ENCODE data around the gene FAM83B. TPM values are rescaled to one million over a fixed set of nuclear protein-coding genes. Genes with fewer than 3 reads are reported as not detected.
"Not testable (repeated sequence)": the region's sequence is repeated elsewhere in the genome, so short reads cannot be mapped to it uniquely, and the experiment has no call there.

FAM83B gene
- total and polyA plus RNA-seq, 10 of the 15 experiments (the other 5 are each of a cell fraction or from before 2014, with no cell fraction given), result 0.05 TPM; not detected in 9

- Histone ChIP-seq H3K27ac (ENCODE audit: control insufficient read depth, insufficient read depth) (no peak overlapping the region), H3K36me3 (ENCODE audit: control insufficient read depth in 2 of 2, insufficient read depth in 2 of 2, low read length in 1 of 2) (no peaks in the 10 kb centered on the region), H3K4me2 (ENCODE audit: control insufficient read depth, insufficient read depth) (no peak overlapping the region), H3K9ac (ENCODE audit: control insufficient read depth, insufficient read depth, low read length) (no peak overlapping the region), H3K4me1 (ENCODE audit: control insufficient read depth, insufficient read depth, low read length) (no peaks in the 10 kb centered on the region), H3K27me3 (replicated peaks in 1 of 2; ENCODE audit: control insufficient read depth in 2 of 2, insufficient read depth in 2 of 2, low read length in 1 of 2) (no peaks in the 10 kb centered on the region), H4K20me1 (ENCODE audit: control insufficient read depth, insufficient read depth) (no peaks in the 10 kb centered on the region), H3K79me2 (ENCODE audit: control insufficient read depth, insufficient read depth, low read length) (no peaks in the 10 kb centered on the region), H3K4me3 (no peak overlapping the region), H3K9me3 (replicated peaks; ENCODE audit: control insufficient read depth, insufficient read depth, low read length) (no peaks in the 10 kb centered on the region), H2AFZ (ENCODE audit: control insufficient read depth, low read depth, low read length) (no peak overlapping the region)
- SMC1A ChIA-PET (ENCODE audit: uncharacterized antibody, unreplicated experiment), result no interaction called here
- POLR2A ChIA-PET, result interaction anchor here (0.7 kb wide), 1 partner anchor 708 kb away, joined by 5 read pairs; no protein-coding TSS in a partner anchor
- FAIRE-seq (no peak), ATAC-seq (no peak), DNase-seq (ENCODE audit: low read depth, low spot score) (no peak)
- RAD21 ChIA-PET (ENCODE audit: unreplicated experiment), result no interaction called here
- BruUV-seq (replicated peaks), result no TSS peak
- in situ Hi-C loops (cut with MboI), result no loop called here
- TF ChIP-seq SUZ12 (IDR thresholded peaks at IDR 0.05; ENCODE audit: unreplicated experiment) (no peak), CBFB (IDR thresholded peaks at IDR 0.05; ENCODE audit: low read depth) (no peak), ELK1 (IDR thresholded peaks at IDR 0.05; ENCODE audit: low read depth, low read length) (no peak), MEF2A (IDR thresholded peaks at IDR 0.05; ENCODE audit: insufficient read depth, low read depth, low read length) (no peak), ZBTB4 (CRISPR knock-in tag; IDR thresholded peaks at IDR 0.05) (no peak), TARDBP (IDR thresholded peaks at IDR 0.05; ENCODE audit: borderline replicate concordance) (no peak), ZNF592 (IDR thresholded peaks at IDR 0.05) (no peak)
- intact Hi-C loops (cut with micrococcal nuclease; ENCODE audit: unreplicated experiment), result no loop called here
- CTCF ChIA-PET, result interaction anchor here (0.6 to 0.8 kb wide), 2 partner anchors 18 to 364 kb away, joined by 3 to 4 read pairs; no protein-coding TSS in a partner anchor
- 6% methylated on average over 2 of the region's 2 CpGs for WGBS (ENCODE audit: insufficient coverage, insufficient replicate concordance, low lambda C conversion rate, missing lambda C conversion rate)
Observed at GRCh38 chr6:54971825-54972224, 125.3 kb downstream of the FAM83B start.

GRCh38 chr6:54979161-54979560, 132.6 kb downstream of the FAM83B start:
- H3K4me3 ChIP-seq; H3K4me1 ChIP-seq (ENCODE audit: control insufficient read depth, insufficient read depth, low read length); H4K20me1 ChIP-seq (ENCODE audit: control insufficient read depth, insufficient read depth); POLR2A ChIA-PET; H3K4me2 ChIP-seq (ENCODE audit: control insufficient read depth, insufficient read depth); CTCF ChIA-PET; H3K27ac ChIP-seq (ENCODE audit: control insufficient read depth, insufficient read depth); H2AFZ ChIP-seq (ENCODE audit: control insufficient read depth, low read depth, low read length); FAIRE-seq; in situ Hi-C loops (cut with MboI); H3K79me2 ChIP-seq (ENCODE audit: control insufficient read depth, insufficient read depth, low read length); H3K36me3 ChIP-seq (ENCODE audit: control insufficient read depth in 2 of 2, insufficient read depth in 2 of 2, low read length in 1 of 2); ATAC-seq; H3K9ac ChIP-seq (ENCODE audit: control insufficient read depth, insufficient read depth, low read length); H3K27me3 ChIP-seq (replicated peaks in 1 of 2; ENCODE audit: control insufficient read depth in 2 of 2, insufficient read depth in 2 of 2, low read length in 1 of 2); RAD21 ChIA-PET (ENCODE audit: unreplicated experiment); intact Hi-C loops (cut with micrococcal nuclease; ENCODE audit: unreplicated experiment); SMC1A ChIA-PET (ENCODE audit: uncharacterized antibody, unreplicated experiment); DNase-seq (ENCODE audit: low read depth, low spot score); BruUV-seq (replicated peaks); H3K9me3 ChIP-seq (replicated peaks; ENCODE audit: control insufficient read depth, insufficient read depth, low read length): not testable (repeated sequence)
- WGBS (ENCODE audit: insufficient coverage, insufficient replicate concordance, low lambda C conversion rate, missing lambda C conversion rate), result 45% methylated on average over 18 of the region's 24 CpGs

All from GM12878 (cell line).